ENCODE results near the gene SLC35E2B. TPM values are rescaled to one million over a fixed set of nuclear protein-coding genes. Genes with fewer than 3 reads are reported as not detected.

Gene SLC35E2B
- total RNA-seq, 5 donors from 2014 or later (not counting 1 experiment from before 2014, with no cell fraction given), result 77.7 to 202 (median 128) TPM

- Histone ChIP-seq H3K4me3 (ENCODE audit: control insufficient read depth in 1 of 2, extremely low read depth in 1 of 2, low read length in 1 of 2) (peak overlapping the region; percentile 52 to 59), H3K36me3 (ENCODE audit: control insufficient read depth in 2 of 2, extremely low read depth in 1 of 2, insufficient read depth in 1 of 2, low read length in 1 of 2) (no peaks in the 10 kb centered on the region), H3K9me3 (no peaks in the 10 kb centered on the region), H3K27me3 (replicated peaks in 1 of 2; ENCODE audit: control insufficient read depth in 2 of 2, extremely low read depth in 1 of 2, insufficient read depth in 2 of 2, low read length in 1 of 2) (peaks cover 0 to 13% of the 10 kb centered on the region in 2 experiments), H3K27ac (ENCODE audit: low read length) (peak overlapping the region; percentile 72), H3K4me1 (ENCODE audit: control insufficient read depth in 1 of 2, extremely low read depth in 1 of 2, insufficient read depth in 2 of 2, low read length in 2 of 2) (peaks cover 0 to 53% of the 10 kb centered on the region in 2 experiments)
- ChIA-PET POLR2A (interaction anchor here (0.5 to 1.3 kb wide), 5 partner anchors 12 to 231 kb away, joined by 3 to 16 read pairs (median 3); partner anchors contain the start of genes CCNL2 (in 1 of the 2) and MIB2 (in 1 of the 2)), CTCF (interaction anchor here in 1 of 2 donors (0.6 to 0.9 kb wide), 3 partner anchors 14 to 280 kb away, joined by 3 to 11 read pairs (median 3); partner anchors contain the start of gene MIB2)
- 7% methylated on average over 28 of the region's 48 CpGs for WGBS (ENCODE audit: insufficient coverage)
- peak overlapping the region; percentile 58 to 86 (median 61) for H3K4me3 Mint-ChIP-seq
- no peaks in the 10 kb centered on the region for H3K36me3 Mint-ChIP-seq
- no peaks in the 10 kb centered on the region for H3K9me3 Mint-ChIP-seq
- peaks cover 4 to 8% (median 7%) of the 10 kb centered on the region in 3 donors for H3K4me1 Mint-ChIP-seq
- DNase-seq (peak in 34 of 35 experiments; percentile 62 to 92 (median 82)), ATAC-seq (replicated peaks in 1 of 4) (peak; percentile 49 to 60 (median 52))
- peaks cover 0 to 4% of the 10 kb centered on the region in 2 donors for H3K27me3 Mint-ChIP-seq
- peak overlapping the region; percentile 73 to 75 for H3K27ac Mint-ChIP-seq
Measured at GRCh38 chr1:1629430-1630190, 63.0 kb downstream of the SLC35E2B start.

DNA sequence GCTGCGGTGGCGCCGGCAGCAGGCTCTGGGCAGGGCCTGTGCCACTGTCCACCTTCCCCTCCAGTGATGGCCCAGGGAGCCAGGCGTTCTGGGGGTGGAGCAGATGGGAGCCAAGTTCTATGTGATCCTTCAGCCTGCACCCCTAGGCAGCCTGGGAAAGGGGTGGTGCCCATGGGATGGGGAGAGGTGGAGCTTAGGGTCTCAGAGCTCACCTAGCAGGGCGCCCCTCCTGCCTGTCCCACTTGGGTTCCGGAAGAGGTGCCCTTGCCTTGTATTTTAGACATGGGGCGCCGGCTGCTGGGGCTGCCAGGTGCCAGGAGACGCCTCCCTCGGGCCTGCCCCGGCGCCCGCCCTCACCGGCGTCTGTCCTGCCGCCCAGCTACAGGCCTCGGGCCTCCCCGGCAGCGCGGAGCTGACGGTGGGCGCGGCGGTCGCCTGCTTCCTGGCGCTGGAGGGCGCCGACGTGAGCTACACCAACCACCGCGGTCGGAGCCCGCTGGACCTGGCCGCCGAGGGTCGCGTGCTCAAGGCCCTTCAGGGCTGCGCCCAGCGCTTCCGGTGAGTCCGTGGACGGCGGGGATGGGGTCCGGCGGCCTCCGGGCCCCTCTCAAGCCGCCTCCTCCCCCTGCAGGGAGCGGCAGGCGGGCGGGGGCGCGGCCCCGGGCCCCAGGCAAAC lies 63.7 kb downstream of the SLC35E2B start:
- Mint-ChIP-seq H3K27me3 (peaks cover 0 to 4% of the 10 kb centered on the region in 2 donors), H3K27ac (peak overlapping the region; percentile 15 to 39), H3K4me1 (peaks cover 4 to 8% (median 7%) of the 10 kb centered on the region in 3 donors), H3K9me3 (no peaks in the 10 kb centered on the region), H3K36me3 (no peaks in the 10 kb centered on the region), H3K4me3 (peak overlapping the region; percentile 28 to 86 (median 57))
- peaks cover 0 to 13% of the 10 kb centered on the region in 2 experiments for H3K27me3 ChIP-seq (replicated peaks in 1 of 2; ENCODE audit: control insufficient read depth in 2 of 2, extremely low read depth in 1 of 2, insufficient read depth in 2 of 2, low read length in 1 of 2)
- peak; percentile 2 to 17 (median 9) for ATAC-seq (replicated peaks in 1 of 4)
- 18% methylated on average over 46 of the region's 53 CpGs for WGBS (ENCODE audit: insufficient coverage)
- H3K9me3 ChIP-seq, result no peaks in the 10 kb centered on the region
- no peaks in the 10 kb centered on the region for H3K36me3 ChIP-seq (ENCODE audit: control insufficient read depth in 2 of 2, extremely low read depth in 1 of 2, insufficient read depth in 1 of 2, low read length in 1 of 2)
- CTCF ChIA-PET, result interaction anchor here in 1 of 2 donors (0.9 kb wide), 1 partner anchor 15 kb away, joined by 3 read pairs; no protein-coding TSS in a partner anchor
- peak in 16 of 35 experiments; percentile 25 to 63 (median 40) for DNase-seq
- peak overlapping the region; percentile 72 for H3K27ac ChIP-seq (ENCODE audit: low read length)
- H3K4me3 ChIP-seq (ENCODE audit: control insufficient read depth in 1 of 2, extremely low read depth in 1 of 2, low read length in 1 of 2), result peak overlapping the region; percentile 52 to 59
- H3K4me1 ChIP-seq (ENCODE audit: control insufficient read depth in 1 of 2, extremely low read depth in 1 of 2, insufficient read depth in 2 of 2, low read length in 2 of 2), result peaks cover 0 to 53% of the 10 kb centered on the region in 2 experiments
- POLR2A ChIA-PET, result interaction anchor here (0.6 to 1.3 kb wide), 2 partner anchors 12 to 14 kb away, joined by 3 to 16 read pairs; partner anchors contain the start of gene MIB2 (in 1 of the 2)

DNA sequence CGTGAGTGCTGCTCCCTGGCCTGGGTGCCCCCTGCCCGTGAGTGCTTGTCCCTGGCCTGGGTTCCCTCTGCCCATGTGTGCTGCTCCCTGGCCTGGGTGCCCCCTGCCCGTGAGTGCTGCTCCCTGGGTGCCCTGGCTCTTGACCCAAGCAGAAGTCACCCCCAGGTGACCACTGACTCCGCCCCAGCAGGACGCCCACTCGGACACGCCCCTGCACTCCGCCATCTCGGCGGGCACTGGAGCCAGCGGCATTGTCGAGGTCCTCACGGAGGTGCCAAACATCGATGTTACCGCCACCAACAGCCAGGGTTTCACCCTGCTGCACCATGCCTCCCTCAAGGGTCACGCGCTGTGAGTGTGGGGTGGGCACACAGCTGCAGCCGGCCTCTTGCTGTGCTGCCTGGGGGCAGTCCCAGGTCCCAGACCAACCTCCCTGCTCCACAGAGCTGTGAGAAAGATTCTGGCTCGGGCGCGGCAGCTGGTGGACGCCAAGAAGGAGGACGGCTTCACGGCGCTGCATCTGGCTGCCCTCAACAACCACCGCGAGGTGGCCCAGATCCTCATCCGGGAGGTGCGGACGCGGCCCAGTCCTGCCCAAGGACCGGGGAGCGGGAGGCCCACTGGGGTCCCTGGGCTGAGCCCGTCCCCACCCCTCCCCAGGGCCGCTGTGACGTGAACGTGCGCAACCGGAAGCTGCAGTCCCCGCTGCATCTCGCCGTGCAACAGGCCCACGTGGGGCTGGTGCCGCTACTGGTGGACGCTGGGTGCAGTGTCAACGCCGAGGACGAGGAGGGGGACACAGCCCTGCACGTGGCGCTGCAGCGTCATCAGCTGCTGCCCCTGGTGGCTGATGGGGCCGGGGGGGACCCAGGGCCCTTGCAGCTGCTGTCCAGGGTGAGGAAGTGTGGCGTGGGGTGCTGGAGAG lies 64.5 kb downstream of the SLC35E2B start:
- Histone ChIP-seq H3K4me1 (ENCODE audit: control insufficient read depth in 1 of 2, extremely low read depth in 1 of 2, insufficient read depth in 2 of 2, low read length in 2 of 2) (peaks cover 0 to 53% of the 10 kb centered on the region in 2 experiments), H3K27ac (ENCODE audit: low read length) (peak overlapping the region; percentile 44), H3K27me3 (replicated peaks in 1 of 2; ENCODE audit: control insufficient read depth in 2 of 2, extremely low read depth in 1 of 2, insufficient read depth in 2 of 2, low read length in 1 of 2) (peaks cover 0 to 13% of the 10 kb centered on the region in 2 experiments), H3K4me3 (ENCODE audit: control insufficient read depth in 1 of 2, extremely low read depth in 1 of 2, low read length in 1 of 2) (peak overlapping the region in 1 of 2 donors; percentile 59), H3K36me3 (ENCODE audit: control insufficient read depth in 2 of 2, extremely low read depth in 1 of 2, insufficient read depth in 1 of 2, low read length in 1 of 2) (no peaks in the 10 kb centered on the region), H3K9me3 (no peaks in the 10 kb centered on the region)
- WGBS (ENCODE audit: insufficient coverage), result 88% methylated on average over 33 of the region's 53 CpGs
- ATAC-seq (replicated peaks in 1 of 4), result no peak
- Mint-ChIP-seq H3K4me3 (peak overlapping the region; percentile 28 to 57 (median 46)), H3K36me3 (no peaks in the 10 kb centered on the region), H3K27ac (peak overlapping the region in 1 of 2 donors; percentile 39), H3K9me3 (no peaks in the 10 kb centered on the region), H3K4me1 (peaks cover 4 to 8% (median 7%) of the 10 kb centered on the region in 3 donors), H3K27me3 (peaks cover 0 to 4% of the 10 kb centered on the region in 2 donors)
- CTCF ChIA-PET, result no interaction called here
- POLR2A ChIA-PET, result no interaction called here
- peak in 3 of 35 experiments; percentile 7 to 25 (median 23) for DNase-seq

- H3K27me3 Mint-ChIP-seq, result peaks cover 0 to 4% of the 10 kb centered on the region in 2 donors
- no peaks in the 10 kb centered on the region for H3K36me3 ChIP-seq (ENCODE audit: control insufficient read depth in 2 of 2, extremely low read depth in 1 of 2, insufficient read depth in 1 of 2, low read length in 1 of 2)
- POLR2A ChIA-PET, result no interaction called here
- DNase-seq, result peak in 1 of 35 experiments; percentile 7
- peaks cover 0 to 12% of the 10 kb centered on the region in 2 experiments for H3K27me3 ChIP-seq (replicated peaks in 1 of 2; ENCODE audit: control insufficient read depth in 2 of 2, extremely low read depth in 1 of 2, insufficient read depth in 2 of 2, low read length in 1 of 2)
- ATAC-seq (replicated peaks in 1 of 4), result no peak
- H3K9me3 Mint-ChIP-seq, result no peaks in the 10 kb centered on the region
- 84% methylated on average over 12 of the region's 37 CpGs for WGBS (ENCODE audit: insufficient coverage)
- H3K4me1 Mint-ChIP-seq, result peaks cover 6 to 10% (median 7%) of the 10 kb centered on the region in 3 donors
- CTCF ChIA-PET, result no interaction called here
- no peak overlapping the region for H3K27ac Mint-ChIP-seq
- no peak overlapping the region for H3K4me3 Mint-ChIP-seq
- H3K36me3 Mint-ChIP-seq, result no peaks in the 10 kb centered on the region
- H3K9me3 ChIP-seq, result no peaks in the 10 kb centered on the region
- H3K27ac ChIP-seq (ENCODE audit: low read length), result no peak overlapping the region
- peaks cover 0 to 53% of the 10 kb centered on the region in 2 experiments for H3K4me1 ChIP-seq (ENCODE audit: control insufficient read depth in 1 of 2, extremely low read depth in 1 of 2, insufficient read depth in 2 of 2, low read length in 2 of 2)
- H3K4me3 ChIP-seq (ENCODE audit: control insufficient read depth in 1 of 2, extremely low read depth in 1 of 2, low read length in 1 of 2), result no peak overlapping the region
Measured at GRCh38 chr1:1627261-1627828, 65.2 kb downstream of the SLC35E2B start.

GRCh38 chr1:1626207-1627141 lies 66.1 kb downstream of the SLC35E2B start:
- 89% methylated on average over 33 of the region's 48 CpGs for WGBS (ENCODE audit: insufficient coverage)
- ChIA-PET POLR2A (no interaction called here), CTCF (no interaction called here)
- H3K27me3 ChIP-seq (replicated peaks in 1 of 2; ENCODE audit: control insufficient read depth in 2 of 2, extremely low read depth in 1 of 2, insufficient read depth in 2 of 2, low read length in 1 of 2), result peaks cover 0 to 6% of the 10 kb centered on the region in 2 experiments
- H3K4me1 ChIP-seq (ENCODE audit: control insufficient read depth in 1 of 2, extremely low read depth in 1 of 2, insufficient read depth in 2 of 2, low read length in 2 of 2), result peaks cover 0 to 45% of the 10 kb centered on the region in 2 experiments
- ATAC-seq (replicated peaks in 1 of 4) (no peak), DNase-seq (peak in 2 of 35 experiments; percentile 3 to 4)
- peaks cover 4 to 9% (median 7%) of the 10 kb centered on the region in 3 donors for H3K4me1 Mint-ChIP-seq
- H3K4me3 ChIP-seq (ENCODE audit: control insufficient read depth in 1 of 2, extremely low read depth in 1 of 2, low read length in 1 of 2), result no peak overlapping the region
- no peaks in the 10 kb centered on the region for H3K36me3 ChIP-seq (ENCODE audit: control insufficient read depth in 2 of 2, extremely low read depth in 1 of 2, insufficient read depth in 1 of 2, low read length in 1 of 2)
- H3K4me3 Mint-ChIP-seq, result no peak overlapping the region
- no peaks in the 10 kb centered on the region for H3K36me3 Mint-ChIP-seq
- peaks cover 0 to 2% of the 10 kb centered on the region in 2 donors for H3K27me3 Mint-ChIP-seq
- H3K9me3 Mint-ChIP-seq, result no peaks in the 10 kb centered on the region
- H3K9me3 ChIP-seq, result no peaks in the 10 kb centered on the region
- H3K27ac ChIP-seq (ENCODE audit: low read length), result no peak overlapping the region
- no peak overlapping the region for H3K27ac Mint-ChIP-seq

Data from T-cell (primary cell).